ENCODE results near the gene SNX5. TPM values are rescaled to one million over a fixed set of nuclear protein-coding genes. Genes with fewer than 3 reads are reported as not detected.

The SNX5 gene
- total RNA-seq = 100 to 1,000 TPM in 2 of 4 donors, 10 to 100 TPM in 2; 79.8 to 128 (median 100) TPM

DNA sequence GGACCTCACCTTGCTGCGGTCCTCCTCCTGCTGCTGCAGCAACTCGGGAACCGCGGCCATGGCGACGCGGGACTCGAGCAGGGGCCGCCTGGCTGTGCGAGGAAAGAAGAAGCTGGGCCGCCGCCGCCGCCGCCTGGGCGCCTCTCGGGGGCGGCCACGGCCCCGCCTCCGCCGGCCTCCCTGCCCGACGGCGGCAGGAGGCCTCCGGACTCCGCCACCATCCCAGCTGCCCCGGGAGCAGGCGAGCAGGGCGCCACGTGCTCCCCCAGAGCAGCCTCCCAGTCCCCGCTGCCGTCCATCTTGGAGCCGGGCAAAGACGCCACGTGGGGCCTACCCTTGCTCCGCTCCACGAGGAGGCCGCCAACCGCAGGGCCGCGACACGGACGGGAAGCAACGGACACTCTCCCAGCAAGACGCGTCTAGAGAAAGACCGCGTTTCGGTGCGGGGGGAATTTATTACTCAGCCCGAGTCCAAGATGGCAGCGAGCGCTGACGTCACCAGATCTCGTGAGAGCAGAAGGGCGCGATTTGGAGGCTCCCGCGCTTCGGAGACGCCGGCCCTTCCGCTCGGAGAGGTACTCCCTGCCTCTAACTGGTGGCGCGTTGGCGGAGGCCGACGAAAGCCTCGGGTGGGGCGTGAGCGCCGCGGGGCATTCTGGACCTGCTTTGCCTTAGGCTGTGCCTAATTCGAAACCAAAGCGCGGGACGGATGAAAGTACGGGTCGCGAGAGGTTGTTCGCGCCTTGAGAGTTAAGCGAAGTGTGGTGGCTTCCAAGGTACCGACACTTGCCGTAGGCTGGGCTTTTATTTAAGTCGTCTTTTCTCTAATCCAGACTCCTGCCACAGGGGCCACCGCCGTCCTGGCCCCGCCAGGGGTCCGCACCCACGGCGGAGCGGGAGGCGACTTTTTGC is at the start of gene SNX5, which contains the start of gene MGME1:
Gene SNX5, minus strand, starts transcription at position 429 of the 912 bp plus-strand sequence. Its CDS starts 369 bp downstream, at position 60.
Gene MGME1, plus strand, starts transcription at position 653 of the 912 bp plus-strand sequence. CDS start 842 bp downstream, outside the sequence.
- TF ChIP-seq POLR2A (IDR thresholded peaks at IDR 0.05) (peak in 1 of 2 donors; percentile 49), CTCF (IDR thresholded peaks at IDR 0.05) (peak in 2 of 5 experiments; percentile 5 to 24), EP300 (IDR thresholded peaks at IDR 0.05) (peak; percentile 72 to 95)
- H3K4me3 ChIP-seq = peak within 1 kb of the TSS; percentile 66 to 94 (median 86)
- H3K9me3 ChIP-seq = no peaks in the 10 kb centered on the region
- DNase-seq (ENCODE audit: low spot score in 2 of 2) = peak; percentile 96 to 97
- H3K27ac ChIP-seq = peak within 1 kb of the TSS; percentile 95 to 97 (median 96)
- no peaks in the 10 kb centered on the region for H3K27me3 ChIP-seq
- H3K36me3 ChIP-seq = no peaks in the 10 kb centered on the region
- WGBS, 2 donors = 0 to 1% methylated on average over 26 to 56 of the region's 96 CpGs
- H3K4me1 ChIP-seq = peaks cover 0 to 78% (median 51%) of the 10 kb centered on the region in 4 donors

GRCh38 chr20:18018100-18018499 is 49.5 kb upstream of the SNX5 start:
- H3K9me3 ChIP-seq = peaks cover 0 to 5% (median 0%) of the 10 kb centered on the region in 4 donors
- TF ChIP-seq EP300 (IDR thresholded peaks at IDR 0.05) (no peak), POLR2A (IDR thresholded peaks at IDR 0.05) (no peak), CTCF (IDR thresholded peaks at IDR 0.05) (no peak)
- H3K36me3 ChIP-seq = no peaks in the 10 kb centered on the region
- H3K4me1 ChIP-seq = no peaks in the 10 kb centered on the region
- no peaks in the 10 kb centered on the region for H3K27me3 ChIP-seq
- no peak for DNase-seq (ENCODE audit: low spot score in 2 of 2)
- 86% methylated on average over 10 of the region's 10 CpGs for WGBS, 2 donors
- H3K4me3 ChIP-seq = no peak overlapping the region
- no peak overlapping the region for H3K27ac ChIP-seq

- Histone ChIP-seq H3K9me3 (peaks cover 0 to 5% (median 0%) of the 10 kb centered on the region in 4 donors), H3K27ac (no peak overlapping the region), H3K27me3 (no peaks in the 10 kb centered on the region), H3K4me3 (no peak overlapping the region), H3K4me1 (no peaks in the 10 kb centered on the region), H3K36me3 (no peaks in the 10 kb centered on the region)
- DNase-seq (ENCODE audit: low spot score in 2 of 2) = no peak
- WGBS, 2 donors = 57 to 82% methylated on average over 3 of the region's 3 CpGs
- TF ChIP-seq EP300 (IDR thresholded peaks at IDR 0.05) = no peak
Measured at GRCh38 chr20:18016772-18017171, 48.2 kb upstream of the SNX5 start.

GRCh38 chr20:18014411-18014810 is 45.8 kb upstream of the SNX5 start:
- no peaks in the 10 kb centered on the region for H3K36me3 ChIP-seq

DNA sequence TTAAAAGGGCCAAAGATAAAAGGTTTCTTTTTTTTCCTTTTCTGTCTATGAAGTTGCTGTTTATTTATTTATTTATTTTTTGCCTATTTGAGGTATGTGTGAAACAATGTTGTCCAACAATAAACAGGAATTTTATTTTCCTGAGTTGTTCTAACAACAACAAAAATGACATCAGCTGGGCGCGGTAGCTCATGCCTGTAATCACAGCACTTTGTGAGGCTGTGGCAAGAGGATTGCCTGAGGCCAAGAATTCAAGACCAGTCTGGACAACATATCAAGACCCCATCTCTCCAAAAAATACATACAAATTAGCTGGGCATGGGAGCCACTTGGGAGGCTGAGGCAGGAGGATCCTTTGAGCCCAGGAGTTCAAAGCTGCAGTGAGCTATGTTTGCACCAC is 44.3 kb upstream of the SNX5 start:
- H3K27ac ChIP-seq = no peak overlapping the region
- DNase-seq (ENCODE audit: low spot score in 2 of 2) = no peak
- no peaks in the 10 kb centered on the region for H3K27me3 ChIP-seq
- peaks cover 0 to under 1% (median 0%) of the 10 kb centered on the region in 4 donors for H3K4me1 ChIP-seq
- H3K36me3 ChIP-seq = no peaks in the 10 kb centered on the region
- TF ChIP-seq EP300 (IDR thresholded peaks at IDR 0.05) (no peak), CTCF (IDR thresholded peaks at IDR 0.05) (no peak), POLR2A (IDR thresholded peaks at IDR 0.05) (no peak)
- H3K9me3 ChIP-seq = no peaks in the 10 kb centered on the region
- WGBS, 2 donors = 95 to 96% methylated on average over 2 of the region's 2 CpGs
- H3K4me3 ChIP-seq = no peak overlapping the region

More at GRCh38 chr20:18014411-18014810, 45.8 kb upstream of the SNX5 start:
- DNase-seq (ENCODE audit: low spot score in 2 of 2) = no peak
- TF ChIP-seq POLR2A (IDR thresholded peaks at IDR 0.05) (no peak), CTCF (IDR thresholded peaks at IDR 0.05) (no peak), EP300 (IDR thresholded peaks at IDR 0.05) (no peak)
- Histone ChIP-seq H3K27me3 (no peaks in the 10 kb centered on the region), H3K4me1 (no peaks in the 10 kb centered on the region), H3K27ac (no peak overlapping the region), H3K9me3 (no peaks in the 10 kb centered on the region), H3K4me3 (no peak overlapping the region)
- WGBS, 2 donors = 78 to 87% methylated on average over 6 of the region's 6 CpGs

Measured in tibial nerve (tissue), 4 donors.